GM20431 (cell line): ENCODE data around the gene COBL.

ENCODE experiments used
- in situ Hi-C: fragments of 300-500 bp; cut with MseI, MboI; formaldehyde crosslinking; loops from one replicate; pipeline ENCODE4 v1.15.0; 2020; ENCODE audit warnings: low sequenced_read_pairs; ENCODE audit not compliant: unreplicated experiment

COBL gene

GRCh38 chr7:51134013-51134441 lies 182.6 kb downstream of the COBL start:
- in situ Hi-C loops: no loop called here

DNA sequence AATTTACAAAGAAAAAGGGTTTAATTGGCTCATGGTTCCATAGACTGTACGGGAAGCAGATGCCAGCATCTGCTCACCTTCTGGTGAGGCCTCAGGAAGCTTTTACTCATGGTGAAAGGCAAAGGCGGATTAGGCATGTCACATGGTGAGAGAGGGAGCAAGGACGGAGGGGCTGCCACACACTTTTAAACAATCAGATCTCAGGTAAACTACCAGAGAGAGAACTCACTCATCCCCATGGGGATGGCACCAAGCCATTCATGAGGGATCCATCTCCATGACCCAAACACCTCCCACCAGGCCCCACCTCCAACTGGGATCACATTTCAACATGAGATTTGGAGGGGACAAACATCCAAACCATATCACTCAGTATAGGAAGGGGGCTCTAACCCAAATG lies 183.9 kb downstream of the COBL start:
- in situ Hi-C loops: no loop called here

DNA sequence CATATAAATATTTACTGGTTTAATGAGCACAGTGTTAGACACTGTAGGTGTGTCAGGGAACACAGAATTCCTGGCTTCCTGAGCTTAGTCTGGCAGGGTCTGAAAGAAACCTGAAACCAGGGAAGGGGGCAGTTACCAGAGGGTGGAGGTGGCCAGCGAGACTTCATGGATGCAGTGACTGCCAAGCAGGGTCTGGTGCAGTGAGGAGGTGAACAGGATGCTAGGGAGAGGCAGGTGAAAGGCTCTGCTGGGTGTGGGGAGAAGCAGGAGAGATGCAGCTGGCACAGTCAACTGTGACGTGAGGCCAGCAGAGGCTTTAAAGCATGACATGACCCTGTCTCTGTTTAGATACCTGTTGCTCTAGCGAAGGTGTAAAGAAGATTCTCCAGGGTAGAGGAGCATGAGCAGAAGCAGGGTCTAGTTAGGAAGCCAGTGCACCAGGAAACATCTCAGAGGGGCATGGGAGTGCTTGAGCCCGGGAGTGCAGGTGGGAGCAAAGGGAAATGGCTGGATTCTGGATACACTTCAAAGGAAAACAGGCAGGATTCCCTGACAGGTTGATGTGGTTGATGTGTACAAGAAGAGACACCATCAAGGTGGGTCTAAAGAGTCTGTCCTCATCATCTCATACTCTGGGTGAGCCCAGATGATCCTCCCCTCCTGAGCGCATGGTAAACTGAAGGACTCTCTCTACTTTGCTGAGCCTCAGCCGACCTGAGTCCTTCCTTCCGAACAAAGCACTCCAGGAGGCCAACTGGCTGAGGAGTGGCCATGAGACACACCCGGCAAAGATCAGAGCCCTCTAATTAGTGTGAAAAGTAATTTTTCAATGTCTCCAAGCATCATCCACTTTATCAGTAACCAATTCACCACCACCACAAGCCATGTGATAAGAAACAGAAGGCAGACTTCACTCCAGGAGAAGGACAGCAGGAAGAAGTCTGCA lies 186.8 kb downstream of the COBL start:
- in situ Hi-C loops: no loop called here

DNA sequence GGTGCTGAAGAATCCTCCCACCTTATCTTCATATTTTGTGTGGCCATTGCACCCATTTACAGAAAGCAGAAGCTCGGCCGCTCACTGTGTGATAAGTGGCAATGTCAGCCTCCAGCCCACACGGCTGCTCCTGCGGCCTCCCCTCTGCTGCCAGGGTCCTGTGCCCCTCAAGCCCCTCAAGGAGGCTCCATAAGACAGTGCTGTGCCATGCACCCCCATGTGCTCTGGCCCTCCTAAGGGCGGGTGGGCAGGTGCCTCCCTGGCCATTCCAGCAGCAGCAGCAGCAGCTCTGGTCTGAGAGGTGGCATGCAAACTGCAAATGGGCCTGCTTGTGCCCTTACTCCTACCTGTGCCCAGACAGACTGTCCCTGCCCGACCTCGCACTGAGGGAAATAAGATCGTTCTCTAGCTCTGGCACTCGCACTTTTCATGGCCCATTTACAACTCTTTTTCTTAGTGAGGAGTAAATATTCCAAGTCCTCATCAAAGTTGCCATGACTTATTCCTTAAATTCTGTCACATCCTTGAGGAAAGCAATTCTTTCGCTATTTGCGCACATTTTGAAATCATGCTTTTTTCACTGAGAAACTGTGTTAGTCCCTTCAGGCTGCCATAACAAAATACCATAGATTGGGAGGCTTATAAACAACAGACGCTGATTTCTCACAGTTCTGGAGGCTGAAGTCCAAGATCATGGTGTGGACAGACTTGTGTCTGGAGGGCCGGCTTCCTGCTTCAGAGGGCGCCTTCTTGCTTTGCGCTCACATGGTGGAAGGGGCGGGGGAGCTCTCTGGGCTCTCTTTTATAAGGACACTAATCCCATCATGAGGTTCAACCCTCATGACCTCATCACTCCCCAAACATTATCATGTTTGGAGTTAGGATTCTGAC lies 187.8 kb downstream of the COBL start:
- in situ Hi-C loops: no loop called here

DNA sequence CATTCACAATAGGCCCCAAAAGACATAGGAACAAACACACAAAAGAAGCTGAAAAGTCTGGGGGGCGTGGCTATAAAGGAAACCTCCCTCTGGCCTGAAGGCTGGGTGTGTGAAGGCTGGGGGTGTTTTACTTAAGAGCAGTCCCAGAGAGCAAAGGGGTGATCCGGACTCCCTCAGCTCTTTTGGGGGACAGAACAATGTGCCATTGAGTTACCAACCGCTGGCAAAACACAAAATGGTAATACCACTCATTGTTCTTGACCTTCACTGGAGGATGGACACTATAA lies 189.0 kb downstream of the COBL start:
- in situ Hi-C loops: no loop called here

DNA sequence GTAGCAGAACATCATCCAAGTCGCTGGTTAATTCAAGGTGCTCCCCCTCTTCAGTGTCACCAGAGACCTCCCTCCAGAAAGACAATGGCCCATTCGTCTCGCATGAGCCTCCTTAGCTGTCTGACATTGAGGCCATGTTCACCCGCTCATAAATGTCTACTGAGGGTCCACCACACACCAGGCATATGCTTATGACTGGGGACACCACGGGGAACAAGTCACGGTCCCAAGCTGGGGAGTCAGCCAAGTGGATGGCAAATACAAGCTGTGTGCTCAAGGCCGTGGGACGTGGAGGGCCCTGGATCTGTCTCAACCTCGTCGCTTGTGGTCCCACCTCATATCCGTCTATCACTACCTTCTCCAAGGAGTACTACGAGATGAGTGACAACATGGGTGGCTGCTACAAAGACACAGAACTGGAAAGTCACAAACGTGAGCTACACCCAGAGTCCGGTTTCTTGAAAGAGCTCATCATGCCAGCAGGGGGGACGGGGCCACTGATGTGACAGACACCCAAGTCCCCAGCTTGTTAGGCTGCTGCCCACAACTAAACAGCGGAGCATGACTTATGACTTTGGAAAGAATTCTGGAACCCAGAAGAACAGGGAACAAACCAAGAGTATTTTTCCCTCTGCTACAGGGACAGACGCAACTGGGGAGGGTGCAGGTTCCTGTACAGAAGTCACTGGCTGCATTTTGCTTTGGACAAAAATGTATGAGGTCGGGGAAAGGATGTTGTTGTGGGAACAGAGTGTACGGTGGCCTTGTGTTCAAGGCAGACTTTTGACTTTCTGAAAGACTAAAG lies 189.6 kb downstream of the COBL start:
- in situ Hi-C loops: no loop called here

GRCh38 chr7:51126324-51126723 lies 190.3 kb downstream of the COBL start:
- in situ Hi-C loops: no loop called here

DNA sequence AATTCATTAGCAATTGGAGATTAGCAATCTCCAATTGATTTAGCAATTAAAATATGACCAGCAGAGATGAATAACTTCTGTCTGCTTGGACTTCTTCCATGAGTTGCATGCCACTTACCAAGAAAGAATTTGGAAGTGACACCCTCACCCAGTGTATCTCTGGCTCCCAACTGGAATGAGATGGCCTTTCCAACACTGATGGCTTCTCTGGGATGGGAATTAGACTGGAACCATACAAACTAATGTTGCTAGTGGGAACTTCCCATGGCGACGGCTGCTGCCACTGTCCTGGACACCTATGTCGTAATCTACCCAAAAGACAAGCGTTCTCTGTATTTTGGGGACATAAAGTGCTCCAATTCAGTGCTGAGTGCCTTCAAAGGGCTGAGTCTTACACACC lies 192.3 kb downstream of the COBL start:
- in situ Hi-C loops: no loop called here

- in situ Hi-C loops: no loop called here
Measured at GRCh38 chr7:51123322-51124019, 193.1 kb downstream of the COBL start.

DNA sequence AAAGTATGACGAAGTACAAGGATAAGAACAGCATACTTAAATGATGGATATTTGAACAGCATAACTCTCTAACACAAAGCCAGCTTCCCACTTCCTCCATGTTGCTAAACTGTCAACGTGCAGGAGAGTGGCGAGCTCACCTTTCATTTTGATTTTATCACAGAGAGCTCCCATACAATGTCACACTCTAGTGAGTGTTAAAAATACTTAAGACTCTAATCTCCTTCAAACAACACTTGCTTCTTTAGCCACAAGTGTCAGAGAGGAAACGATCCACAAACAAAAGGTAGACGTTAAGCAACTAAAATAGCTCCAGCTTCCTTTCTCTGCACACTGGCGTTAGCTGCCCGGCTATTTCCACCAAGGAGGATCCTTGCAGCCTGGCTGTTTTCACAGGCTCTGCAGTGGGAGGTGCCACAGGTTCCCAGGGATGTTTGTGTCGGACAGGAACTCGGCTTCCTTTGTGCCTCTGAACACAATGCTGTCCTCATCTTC lies 194.6 kb downstream of the COBL start:
- in situ Hi-C loops: no loop called here

DNA sequence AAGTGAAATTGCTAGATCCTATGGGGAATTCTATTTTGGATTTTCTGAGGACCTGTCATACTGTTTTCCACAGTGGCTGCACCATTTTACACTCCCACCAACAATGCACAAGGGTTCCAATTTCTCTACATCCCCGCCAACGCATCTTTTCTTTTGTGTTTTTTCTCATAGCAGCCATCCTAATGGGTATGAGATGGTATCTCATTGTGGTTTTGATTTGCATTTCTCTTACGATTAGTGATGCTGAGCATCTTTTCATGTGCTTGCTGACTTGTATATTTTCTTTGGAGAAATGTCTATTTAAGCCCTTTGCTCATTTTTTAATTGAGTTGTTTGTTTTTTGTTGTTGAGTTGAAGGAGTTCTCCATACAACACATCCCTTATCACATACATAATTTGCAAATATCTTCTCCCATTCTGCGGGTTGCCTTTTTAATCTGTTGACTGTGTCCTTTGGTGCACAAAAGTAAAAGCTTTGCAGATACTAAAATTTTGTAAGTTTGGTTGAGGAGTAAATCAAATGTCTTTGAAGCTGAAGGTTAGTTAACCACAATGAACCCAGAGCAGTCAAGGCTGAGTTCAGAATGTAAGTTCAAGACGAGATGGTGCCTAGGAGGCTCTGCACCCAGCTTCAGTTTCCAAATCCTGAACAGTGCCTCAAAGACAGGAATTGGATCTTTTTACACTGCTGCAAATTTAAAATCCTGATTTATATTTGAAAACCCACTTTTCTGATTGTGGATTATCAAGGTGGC lies 195.4 kb downstream of the COBL start:
- in situ Hi-C loops: no loop called here

GRCh38 chr7:51118628-51119027 lies 198.0 kb downstream of the COBL start:
- in situ Hi-C loops: no loop called here

GRCh38 chr7:51114501-51114900 lies 202.1 kb downstream of the COBL start:
- in situ Hi-C loops: no loop called here

GRCh38 chr7:51113962-51114361 lies 202.6 kb downstream of the COBL start:
- in situ Hi-C loops: no loop called here

DNA sequence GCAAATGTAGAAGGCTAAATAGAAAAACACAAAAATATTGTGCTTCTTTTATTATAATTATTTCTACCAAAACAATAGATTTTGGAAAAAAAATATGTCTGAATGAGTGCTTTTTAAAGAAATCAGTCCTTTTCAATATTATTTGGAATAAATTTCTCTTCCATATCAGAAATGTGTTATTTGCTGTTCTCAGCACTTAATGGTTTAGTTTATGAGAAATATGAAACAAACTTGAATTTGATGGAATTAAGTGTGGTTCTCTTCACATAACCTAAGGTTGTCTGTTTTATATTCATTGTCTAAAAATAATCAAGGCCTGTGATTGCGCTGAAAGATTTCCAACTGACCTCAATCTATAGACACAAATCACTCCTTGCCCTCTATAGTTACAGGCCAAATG lies 203.0 kb downstream of the COBL start:
- in situ Hi-C loops: no loop called here

DNA sequence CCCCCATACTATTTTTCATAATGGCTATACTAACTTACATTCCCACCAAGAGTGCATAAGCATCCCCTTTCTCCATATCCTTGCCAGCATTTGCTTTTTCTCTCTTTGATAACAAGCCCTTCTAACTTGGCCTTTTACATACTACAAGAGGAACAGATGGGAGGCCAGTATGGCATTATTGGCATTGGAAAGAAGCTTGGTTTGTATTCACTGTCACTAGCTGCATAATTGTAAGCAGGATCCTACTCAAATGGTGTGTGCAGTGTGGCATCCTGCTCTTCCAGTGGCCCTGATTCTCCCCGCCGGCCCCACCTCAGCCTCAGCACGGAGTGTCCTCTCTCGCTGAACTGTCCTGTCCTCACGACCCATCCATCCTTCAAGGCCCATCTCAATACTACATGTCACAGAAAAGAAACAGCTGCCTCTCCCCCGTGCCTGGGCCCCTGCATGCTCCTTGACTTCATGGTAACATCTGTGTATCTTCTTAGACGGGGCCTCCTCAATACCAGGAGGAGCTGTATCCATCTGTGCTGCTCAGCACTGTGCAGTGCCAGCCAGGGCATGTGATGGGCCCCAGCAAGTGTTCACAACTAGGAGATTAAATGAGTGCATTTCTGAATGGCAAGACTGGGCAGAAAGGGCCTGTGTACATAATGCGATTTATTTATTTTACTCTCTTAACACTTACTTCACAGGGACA lies 205.2 kb downstream of the COBL start:
- in situ Hi-C loops: no loop called here

GRCh38 chr7:51108134-51108533 lies 208.5 kb downstream of the COBL start:
- in situ Hi-C loops: no loop called here

GRCh38 chr7:51104278-51104677 lies 212.3 kb downstream of the COBL start:
- in situ Hi-C loops: no loop called here
